Bone marrow (tissue), 2 donors: Measurements from ENCODE around the gene ENGASE.
"Not testable (repeated sequence)": the region's sequence is repeated elsewhere in the genome, so short reads cannot be mapped to it uniquely, and the experiment has no call there.

ENCODE experiments used
- DNase-seq, 2 donors: peaks; one replicate each; lab custom pipeline; 2025; lab: John Stamatoyannopoulos, UW

The ENGASE gene

GRCh38 chr17:79074649-79075445 lies at the start of gene ENGASE:
Gene ENGASE, plus strand, starts transcription at chr17:79074824. Its CDS starts 121 bp downstream, at chr17:79074945.
- DNase-seq, result peak; percentile 88 to 90

- DNase-seq, result no peak
Observed at GRCh38 chr17:79024901-79025737, 49.5 kb upstream of the ENGASE start.

GRCh38 chr17:79026376-79027273 lies 48.0 kb upstream of the ENGASE start:
- no peak for DNase-seq

- DNase-seq, result no peak
Observed at GRCh38 chr17:79027274-79027924, 47.2 kb upstream of the ENGASE start.

GRCh38 chr17:79027925-79028491 lies 46.6 kb upstream of the ENGASE start:
- no peak for DNase-seq

- DNase-seq, result no peak
Observed at GRCh38 chr17:79028496-79029326, 45.9 kb upstream of the ENGASE start.

GRCh38 chr17:79029327-79030009 lies 45.2 kb upstream of the ENGASE start:
- DNase-seq, result no peak

GRCh38 chr17:79030636-79031035 lies 44.0 kb upstream of the ENGASE start:
- DNase-seq, result not testable (repeated sequence)

- DNase-seq, result no peak
Observed at GRCh38 chr17:79031996-79032875, 42.4 kb upstream of the ENGASE start.

- no peak for DNase-seq
Observed at GRCh38 chr17:79033046-79033616, 41.5 kb upstream of the ENGASE start.

- DNase-seq, result no peak
Observed at GRCh38 chr17:79033741-79034501, 40.7 kb upstream of the ENGASE start.

- no peak for DNase-seq
Observed at GRCh38 chr17:79034931-79035485, 39.6 kb upstream of the ENGASE start.

- no peak for DNase-seq
Observed at GRCh38 chr17:79035686-79036085, 38.9 kb upstream of the ENGASE start.

GRCh38 chr17:79036181-79036580 lies 38.4 kb upstream of the ENGASE start:
- no peak for DNase-seq

GRCh38 chr17:79036596-79036995 lies 38.0 kb upstream of the ENGASE start:
- DNase-seq, result no peak

GRCh38 chr17:79038545-79039135 lies 36.0 kb upstream of the ENGASE start:
- DNase-seq, result peak in 1 of 2 donors; percentile 41

GRCh38 chr17:79039171-79039570 lies 35.5 kb upstream of the ENGASE start:
- DNase-seq, result no peak
